ENCODE results near the gene CREM. TPM values are rescaled to one million over a fixed set of nuclear protein-coding genes. Genes with fewer than 3 reads are reported as not detected.

Gene CREM
- total RNA-seq, 1 experiment from 2014 or later: 30.2 TPM

- no TSS peak for BruUV-seq (replicated peaks)
- DNase-seq (ENCODE audit: unreplicated experiment): no peak
- POLR2A ChIA-PET: no interaction called here
- CTCF ChIA-PET: interaction anchor here (2.0 kb wide), 1 partner anchor 103 kb away, joined by 4 read pairs; no protein-coding TSS in a partner anchor
- Mint-ChIP-seq H3K27me3 (ENCODE audit: insufficient read depth, unreplicated experiment) (peaks cover 11% of the 10 kb centered on the region), H3K9me3 (ENCODE audit: unreplicated experiment) (no peaks in the 10 kb centered on the region), H3K27ac (ENCODE audit: low read depth, unreplicated experiment) (no peak overlapping the region), H3K4me1 (ENCODE audit: insufficient read depth, unreplicated experiment) (peaks cover 21% of the 10 kb centered on the region), H3K4me3 (ENCODE audit: unreplicated experiment) (no peak overlapping the region), H3K36me3 (ENCODE audit: insufficient read depth, unreplicated experiment) (no peaks in the 10 kb centered on the region)
- intact Hi-C loops (cut with micrococcal nuclease): loop anchor here (5.0 kb wide), 1 partner anchor 85 kb away; no protein-coding TSS in a partner anchor
- TF ChIP-seq, protein P1, sequence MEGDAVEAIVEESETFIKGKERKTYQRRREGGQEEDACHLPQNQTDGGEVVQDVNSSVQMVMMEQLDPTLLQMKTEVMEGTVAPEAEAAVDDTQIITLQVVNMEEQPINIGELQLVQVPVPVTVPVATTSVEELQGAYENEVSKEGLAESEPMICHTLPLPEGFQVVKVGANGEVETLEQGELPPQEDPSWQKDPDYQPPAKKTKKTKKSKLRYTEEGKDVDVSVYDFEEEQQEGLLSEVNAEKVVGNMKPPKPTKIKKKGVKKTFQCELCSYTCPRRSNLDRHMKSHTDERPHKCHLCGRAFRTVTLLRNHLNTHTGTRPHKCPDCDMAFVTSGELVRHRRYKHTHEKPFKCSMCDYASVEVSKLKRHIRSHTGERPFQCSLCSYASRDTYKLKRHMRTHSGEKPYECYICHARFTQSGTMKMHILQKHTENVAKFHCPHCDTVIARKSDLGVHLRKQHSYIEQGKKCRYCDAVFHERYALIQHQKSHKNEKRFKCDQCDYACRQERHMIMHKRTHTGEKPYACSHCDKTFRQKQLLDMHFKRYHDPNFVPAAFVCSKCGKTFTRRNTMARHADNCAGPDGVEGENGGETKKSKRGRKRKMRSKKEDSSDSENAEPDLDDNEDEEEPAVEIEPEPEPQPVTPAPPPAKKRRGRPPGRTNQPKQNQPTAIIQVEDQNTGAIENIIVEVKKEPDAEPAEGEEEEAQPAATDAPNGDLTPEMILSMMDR (IDR thresholded peaks at IDR 0.05; ENCODE audit: unreplicated experiment): no peak
These were observed 34.5 kb upstream of the CREM start for GRCh38 chr10:35091994-35092790.

GRCh38 chr10:35092851-35093250 lies 33.8 kb upstream of the CREM start:
- TF ChIP-seq, protein P1 (IDR thresholded peaks at IDR 0.05; ENCODE audit: unreplicated experiment): no peak
- Mint-ChIP-seq H3K27me3 (ENCODE audit: insufficient read depth, unreplicated experiment) (peaks cover 11% of the 10 kb centered on the region), H3K36me3 (ENCODE audit: insufficient read depth, unreplicated experiment) (no peaks in the 10 kb centered on the region), H3K27ac (ENCODE audit: low read depth, unreplicated experiment) (no peak overlapping the region), H3K4me3 (ENCODE audit: unreplicated experiment) (no peak overlapping the region), H3K9me3 (ENCODE audit: unreplicated experiment) (no peaks in the 10 kb centered on the region), H3K4me1 (ENCODE audit: insufficient read depth, unreplicated experiment) (peaks cover 15% of the 10 kb centered on the region)
- intact Hi-C loops (cut with micrococcal nuclease): loop anchor here (5.0 kb wide), 1 partner anchor 86 kb away; no protein-coding TSS in a partner anchor
- no TSS peak for BruUV-seq (replicated peaks)
- ChIA-PET POLR2A (no interaction called here), CTCF (no interaction called here)
- DNase-seq (ENCODE audit: unreplicated experiment): no peak

DNA sequence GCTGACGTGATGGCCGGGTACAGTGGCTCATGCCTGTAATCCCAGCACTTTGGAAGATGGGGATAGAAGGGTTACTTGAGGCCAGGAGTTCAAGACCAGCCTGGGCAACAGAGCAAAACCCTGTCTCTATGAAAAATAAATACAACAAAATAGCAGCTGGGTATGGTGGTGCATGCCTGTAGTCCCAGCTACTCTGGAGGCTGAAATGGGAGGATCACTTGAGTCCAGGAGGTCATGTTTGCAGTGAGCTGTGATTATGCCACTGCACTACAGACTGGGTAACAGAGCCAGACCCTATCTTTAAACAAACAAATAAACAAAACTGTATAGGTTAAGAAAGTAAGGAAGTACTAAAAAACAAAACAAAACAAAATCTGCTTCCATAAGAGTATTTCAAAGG lies 30.3 kb upstream of the CREM start:
- ChIA-PET CTCF (interaction anchor here (0.6 to 0.7 kb wide), 2 partner anchors 23 to 290 kb away, joined by 3 to 4 read pairs; no protein-coding TSS in a partner anchor), POLR2A (no interaction called here)

DNA sequence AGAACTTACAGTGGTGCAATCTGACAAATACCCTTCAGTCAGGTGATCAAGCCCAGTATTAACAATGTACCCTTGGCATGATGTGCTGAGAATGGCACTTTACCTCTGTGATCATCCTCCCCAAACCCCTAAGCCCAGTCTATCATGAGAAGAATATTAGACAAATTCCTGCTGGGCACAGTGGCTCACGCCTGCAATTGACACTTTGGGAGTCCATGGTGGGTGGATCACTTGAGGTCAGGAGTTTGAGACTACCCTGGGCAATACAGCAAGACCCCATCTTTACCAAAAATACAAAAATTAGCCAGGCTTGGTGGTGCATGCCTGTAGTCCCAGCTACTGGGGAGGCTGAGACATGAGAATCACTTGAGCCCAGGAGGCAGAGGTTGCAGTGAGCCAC lies 29.1 kb upstream of the CREM start:
- no peaks in the 10 kb centered on the region for H3K9me3 Mint-ChIP-seq (ENCODE audit: unreplicated experiment)
- TF ChIP-seq, protein P1 (IDR thresholded peaks at IDR 0.05; ENCODE audit: unreplicated experiment): no peak
- H3K27ac Mint-ChIP-seq (ENCODE audit: low read depth, unreplicated experiment): no peak overlapping the region
- POLR2A ChIA-PET: no interaction called here
- H3K4me3 Mint-ChIP-seq (ENCODE audit: unreplicated experiment): no peak overlapping the region
- CTCF ChIA-PET: no interaction called here
- H3K4me1 Mint-ChIP-seq (ENCODE audit: insufficient read depth, unreplicated experiment): no peaks in the 10 kb centered on the region
- intact Hi-C loops (cut with micrococcal nuclease): no loop called here
- peaks cover 11% of the 10 kb centered on the region for H3K27me3 Mint-ChIP-seq (ENCODE audit: insufficient read depth, unreplicated experiment)
- BruUV-seq (replicated peaks): no TSS peak
- no peak for DNase-seq (ENCODE audit: unreplicated experiment)
- H3K36me3 Mint-ChIP-seq (ENCODE audit: insufficient read depth, unreplicated experiment): no peaks in the 10 kb centered on the region

More for the DNA sequence above, 30.3 kb upstream of the CREM start:
- Mint-ChIP-seq H3K27ac (ENCODE audit: low read depth, unreplicated experiment) (no peak overlapping the region), H3K4me1 (ENCODE audit: insufficient read depth, unreplicated experiment) (peaks cover 2% of the 10 kb centered on the region), H3K27me3 (ENCODE audit: insufficient read depth, unreplicated experiment) (peaks cover 11% of the 10 kb centered on the region), H3K36me3 (ENCODE audit: insufficient read depth, unreplicated experiment) (no peaks in the 10 kb centered on the region), H3K9me3 (ENCODE audit: unreplicated experiment) (no peaks in the 10 kb centered on the region), H3K4me3 (ENCODE audit: unreplicated experiment) (no peak overlapping the region)
- no peak for DNase-seq (ENCODE audit: unreplicated experiment)
- no TSS peak for BruUV-seq (replicated peaks)
- TF ChIP-seq, protein P1 (IDR thresholded peaks at IDR 0.05; ENCODE audit: unreplicated experiment): no peak
- intact Hi-C loops (cut with micrococcal nuclease): no loop called here

All from MCF 10A (cell line).